Measurements from ENCODE around the gene STRADA. TPM values are rescaled to one million over a fixed set of nuclear protein-coding genes. Genes with fewer than 3 reads are reported as not detected.

STRADA gene
- total and polyA plus RNA-seq, 9 of the 15 experiments (the other 6 are each of a cell fraction or from before 2014, with no cell fraction given) = 6.6 to 33.0 (median 20.5) TPM

DNA sequence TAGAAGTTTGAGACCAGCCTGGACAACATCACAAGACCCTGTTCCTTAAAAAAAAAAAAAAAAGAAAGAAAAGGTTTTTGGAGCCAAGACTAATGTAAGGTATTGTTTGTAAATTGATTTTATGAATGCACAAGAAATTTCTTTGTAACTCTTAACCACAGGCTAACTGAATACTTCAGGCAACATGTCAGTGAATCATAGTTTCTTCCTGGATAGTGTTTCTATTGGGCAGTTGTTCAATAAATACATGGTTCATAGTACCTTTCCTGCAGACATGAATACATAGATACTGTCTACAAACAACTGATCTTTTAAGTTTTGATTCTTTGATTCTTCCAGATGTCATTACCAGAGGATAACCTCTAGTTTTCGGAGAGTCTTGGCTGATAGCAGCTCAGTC is 44.0 kb upstream of the STRADA start:
- Histone ChIP-seq H3K4me1 (replicated peaks in 1 of 2; ENCODE audit: control insufficient read depth in 2 of 2, insufficient read depth in 2 of 2, low read length in 2 of 2) (no peaks in the 10 kb centered on the region), H3K9ac (ENCODE audit: insufficient read depth in 1 of 2, low read depth in 2 of 2, low read length in 2 of 2) (no peak overlapping the region), H3K4me3 (no peak overlapping the region), H4K20me1 (replicated peaks; ENCODE audit: control insufficient read depth, insufficient read depth, low read length) (peaks cover 5% of the 10 kb centered on the region; the same call in 1 of the 2 replicates), H3K36me3 (ENCODE audit: control insufficient read depth, insufficient read depth, low read length) (peaks cover 87% of the 10 kb centered on the region), H2AFZ (ENCODE audit: low read depth, low read length) (no peak overlapping the region), H3K27me3 (ENCODE audit: control insufficient read depth in 2 of 2, insufficient read depth in 2 of 2, low read length in 2 of 2) (no peaks in the 10 kb centered on the region), H3K9me3 (replicated peaks; ENCODE audit: control insufficient read depth, insufficient read depth, low read depth, low read length) (no peaks in the 10 kb centered on the region), H3K27ac (ENCODE audit: extremely low read depth, low read depth, low read length) (no peak overlapping the region), H3K79me2 (ENCODE audit: control insufficient read depth, insufficient read depth, low read length) (peaks cover 83% of the 10 kb centered on the region), H3K9me1 (ENCODE audit: control insufficient read depth, insufficient read depth, low read length) (no peaks in the 10 kb centered on the region), H3K4me2 (ENCODE audit: insufficient read depth, low read length) (no peak overlapping the region)
- WGBS (ENCODE audit: insufficient coverage, low coverage, missing lambda C conversion rate) = 92% methylated on average over 1 of the region's 1 CpG
- no peak for FAIRE-seq
- no TSS peak for BruUV-seq (replicated peaks)
- intact Hi-C loops (cut with micrococcal nuclease) = no loop called here
- ChIA-PET CTCF (ENCODE audit: low intra/inter-chr PET ratio) (no interaction called here), POLR2A (interaction anchor here (0.6 to 8.0 kb wide), 3 partner anchors 12 to 51 kb away, joined by 3 to 82 read pairs (median 5); partner anchors contain the start of genes CCDC47 and DDX42)
- ATAC-seq = no peak
- TF ChIP-seq KDM1A (IDR thresholded peaks at IDR 0.05) (no peak), GABPB1 (CRISPR knock-in tag; IDR thresholded peaks at IDR 0.05) (no peak), MTA3 (IDR thresholded peaks at IDR 0.05; ENCODE audit: borderline replicate concordance) (no peak), SIN3B (IDR thresholded peaks at IDR 0.05; ENCODE audit: low read depth) (no peak), ZNF668 (CRISPR knock-in tag; IDR thresholded peaks at IDR 0.05) (no peak), ETV5 (CRISPR knock-in tag; IDR thresholded peaks at IDR 0.05; ENCODE audit: low read depth) (no peak)
- in situ Hi-C loops (cut with MboI) = no loop called here
- no peak for DNase-seq (ENCODE audit: extremely low read depth in 1 of 4, low spot score in 3 of 4)

DNA sequence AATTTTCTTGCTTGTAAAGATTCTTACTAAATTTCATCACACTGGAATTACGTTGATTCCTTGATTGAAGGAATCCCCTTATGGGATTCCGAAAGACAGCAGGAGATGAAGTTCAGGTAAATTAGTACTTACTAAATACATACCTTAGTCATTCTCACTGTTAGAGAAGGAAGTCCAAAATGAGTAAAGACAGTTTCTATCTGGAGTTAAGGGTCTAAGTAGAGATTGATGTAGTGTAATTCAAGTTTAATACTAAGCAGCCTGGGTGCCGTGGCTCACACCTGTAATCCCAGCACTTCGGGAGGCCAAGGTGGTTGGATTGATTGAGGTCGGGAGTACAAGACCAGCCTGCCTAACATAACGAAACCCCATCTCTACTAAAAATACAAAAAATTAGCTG is 41.9 kb upstream of the STRADA start:
- ChIA-PET POLR2A (interaction anchor here (0.6 to 8.0 kb wide), 12 partner anchors 8 to 65 kb away, joined by 3 to 82 read pairs (median 4); partner anchors contain the start of genes CCDC47 and DDX42), CTCF (ENCODE audit: low intra/inter-chr PET ratio) (no interaction called here)
- Histone ChIP-seq H2AFZ (ENCODE audit: low read depth, low read length) (no peak overlapping the region), H3K4me2 (ENCODE audit: insufficient read depth, low read length) (no peak overlapping the region), H3K9ac (ENCODE audit: insufficient read depth in 1 of 2, low read depth in 2 of 2, low read length in 2 of 2) (peak overlapping the region in 1 of 2 experiments; percentile 33; a peak in 1 of 4 replicates), H3K36me3 (ENCODE audit: control insufficient read depth, insufficient read depth, low read length) (peaks cover 86% of the 10 kb centered on the region), H3K9me1 (ENCODE audit: control insufficient read depth, insufficient read depth, low read length) (no peaks in the 10 kb centered on the region), H3K79me2 (ENCODE audit: control insufficient read depth, insufficient read depth, low read length) (peaks cover 88% of the 10 kb centered on the region), H3K4me3 (no peak overlapping the region), H3K27ac (ENCODE audit: extremely low read depth, low read depth, low read length) (no peak overlapping the region), H3K4me1 (replicated peaks in 1 of 2; ENCODE audit: control insufficient read depth in 2 of 2, insufficient read depth in 2 of 2, low read length in 2 of 2) (no peaks in the 10 kb centered on the region; a peak in 1 of 5 replicates), H3K27me3 (ENCODE audit: control insufficient read depth in 2 of 2, insufficient read depth in 2 of 2, low read length in 2 of 2) (no peaks in the 10 kb centered on the region), H3K9me3 (replicated peaks; ENCODE audit: control insufficient read depth, insufficient read depth, low read depth, low read length) (no peaks in the 10 kb centered on the region), H4K20me1 (replicated peaks; ENCODE audit: control insufficient read depth, insufficient read depth, low read length) (peaks cover 7% of the 10 kb centered on the region; the same call in 1 of the 2 replicates)
- WGBS (ENCODE audit: insufficient coverage, low coverage, missing lambda C conversion rate) = 89% methylated on average over 6 of the region's 6 CpGs
- intact Hi-C loops (cut with micrococcal nuclease) = no loop called here
- BruUV-seq (replicated peaks) = no TSS peak
- no peak for DNase-seq (ENCODE audit: extremely low read depth in 1 of 4, low spot score in 3 of 4)
- in situ Hi-C loops (cut with MboI) = no loop called here
- no peak for FAIRE-seq
- ATAC-seq = no peak
- TF ChIP-seq FOXJ2 (tag; IDR thresholded peaks at IDR 0.05) (no peak), ZNF324 (CRISPR knock-in tag; IDR thresholded peaks at IDR 0.05) (no peak), ZNF23 (CRISPR knock-in tag; IDR thresholded peaks at IDR 0.05) (no peak), SAP30 (IDR thresholded peaks at IDR 0.05; ENCODE audit: borderline replicate concordance, insufficient read depth, low read depth, low read length, poor library complexity, severe bottlenecking) (no peak), L3MBTL2 (IDR thresholded peaks at IDR 0.05) (no peak), RB1 (IDR thresholded peaks at IDR 0.05; ENCODE audit: low read depth) (no peak), MTA2 (IDR thresholded peaks at IDR 0.05; ENCODE audit: low read depth) (no peak), KHSRP (IDR thresholded peaks at IDR 0.05) (no peak), TRIM24 (IDR thresholded peaks at IDR 0.05) (no peak), CSDE1 (IDR thresholded peaks at IDR 0.05) (no peak)
- TF ChIP-seq, protein P1, sequence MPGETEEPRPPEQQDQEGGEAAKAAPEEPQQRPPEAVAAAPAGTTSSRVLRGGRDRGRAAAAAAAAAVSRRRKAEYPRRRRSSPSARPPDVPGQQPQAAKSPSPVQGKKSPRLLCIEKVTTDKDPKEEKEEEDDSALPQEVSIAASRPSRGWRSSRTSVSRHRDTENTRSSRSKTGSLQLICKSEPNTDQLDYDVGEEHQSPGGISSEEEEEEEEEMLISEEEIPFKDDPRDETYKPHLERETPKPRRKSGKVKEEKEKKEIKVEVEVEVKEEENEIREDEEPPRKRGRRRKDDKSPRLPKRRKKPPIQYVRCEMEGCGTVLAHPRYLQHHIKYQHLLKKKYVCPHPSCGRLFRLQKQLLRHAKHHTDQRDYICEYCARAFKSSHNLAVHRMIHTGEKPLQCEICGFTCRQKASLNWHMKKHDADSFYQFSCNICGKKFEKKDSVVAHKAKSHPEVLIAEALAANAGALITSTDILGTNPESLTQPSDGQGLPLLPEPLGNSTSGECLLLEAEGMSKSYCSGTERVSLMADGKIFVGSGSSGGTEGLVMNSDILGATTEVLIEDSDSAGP (CRISPR knock-in tag; IDR thresholded peaks at IDR 0.05) = no peak

All from K562 (cell line).